Measurements from ENCODE around the gene UBE2D2.

DNA sequence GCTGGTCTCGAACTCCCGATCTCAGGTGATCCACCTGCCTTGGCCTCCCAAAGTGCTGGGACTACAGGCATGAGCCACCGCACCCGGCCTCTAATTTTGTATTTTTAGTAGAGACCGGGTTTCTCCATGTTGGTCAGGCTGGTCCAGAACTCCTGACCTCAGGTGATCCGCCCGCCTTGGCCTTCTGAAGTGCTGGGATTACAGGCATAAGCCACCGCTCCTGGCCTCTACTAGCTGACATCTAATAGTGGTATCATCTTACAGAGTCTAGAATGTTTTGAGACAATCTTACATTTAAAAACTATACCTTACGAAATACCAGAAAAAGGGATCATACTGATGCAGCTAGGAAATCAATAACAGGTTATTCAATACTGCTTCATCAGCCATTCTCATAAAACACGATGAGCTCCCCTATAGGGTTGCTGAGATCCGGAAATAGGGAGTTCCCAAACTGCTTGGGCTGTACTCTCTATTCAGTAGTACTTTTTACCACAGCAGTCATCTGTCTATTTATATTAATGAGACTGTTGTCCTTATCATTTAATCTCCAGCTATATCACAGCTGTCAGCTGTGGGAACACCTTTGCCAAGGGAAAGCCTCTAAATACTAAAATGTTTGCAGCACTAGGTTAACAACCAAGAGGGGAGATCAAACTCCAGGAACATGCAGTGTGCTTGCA lies 8.1 kb upstream of the UBE2D2 start:
- TF ChIP-seq, protein P1, sequence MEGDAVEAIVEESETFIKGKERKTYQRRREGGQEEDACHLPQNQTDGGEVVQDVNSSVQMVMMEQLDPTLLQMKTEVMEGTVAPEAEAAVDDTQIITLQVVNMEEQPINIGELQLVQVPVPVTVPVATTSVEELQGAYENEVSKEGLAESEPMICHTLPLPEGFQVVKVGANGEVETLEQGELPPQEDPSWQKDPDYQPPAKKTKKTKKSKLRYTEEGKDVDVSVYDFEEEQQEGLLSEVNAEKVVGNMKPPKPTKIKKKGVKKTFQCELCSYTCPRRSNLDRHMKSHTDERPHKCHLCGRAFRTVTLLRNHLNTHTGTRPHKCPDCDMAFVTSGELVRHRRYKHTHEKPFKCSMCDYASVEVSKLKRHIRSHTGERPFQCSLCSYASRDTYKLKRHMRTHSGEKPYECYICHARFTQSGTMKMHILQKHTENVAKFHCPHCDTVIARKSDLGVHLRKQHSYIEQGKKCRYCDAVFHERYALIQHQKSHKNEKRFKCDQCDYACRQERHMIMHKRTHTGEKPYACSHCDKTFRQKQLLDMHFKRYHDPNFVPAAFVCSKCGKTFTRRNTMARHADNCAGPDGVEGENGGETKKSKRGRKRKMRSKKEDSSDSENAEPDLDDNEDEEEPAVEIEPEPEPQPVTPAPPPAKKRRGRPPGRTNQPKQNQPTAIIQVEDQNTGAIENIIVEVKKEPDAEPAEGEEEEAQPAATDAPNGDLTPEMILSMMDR (IDR thresholded peaks at IDR 0.05), result no peak
- TF ChIP-seq POLR2A (IDR thresholded peaks at IDR 0.05), result no peak

All from heart left ventricle (tissue), 13 donors.